SU-DHL-6 (cell line): ENCODE measurements around the gene TCL1A.

Experiments
- H2AFZ ChIP-seq: fragments of 200-600 bp; sonication (generic); 2 replicates; pipeline ENCODE4 v1.6.1; 2014; ENCODE audit warnings: low read depth, mild to moderate bottlenecking, moderate library complexity, mixed read lengths, antibody characterized with exemption, low read length; ENCODE audit not compliant: severe bottlenecking
- H3F3A ChIP-seq: fragments of 200-600 bp; shearing (Covaris generic); 2 replicates; pipeline ENCODE4 v1.6.0; 2016; ENCODE audit warnings: antibody characterized with exemption, mild to moderate bottlenecking; ENCODE audit not compliant: insufficient read depth
- H3K27ac ChIP-seq: fragments of 200-600 bp; sonication (generic); 2 replicates; pipeline ENCODE4 v1.5.1; 2016; ENCODE audit warnings: low read depth, mild to moderate bottlenecking, low read length, moderate library complexity, mixed read lengths
- H3K27me3 ChIP-seq: fragments of 200-600 bp; sonication (generic), shearing (Covaris generic); 2 replicates; pipeline ENCODE4 v1.6.0; 2014; ENCODE audit warnings: mild to moderate bottlenecking, low read length
- H3K36me3 ChIP-seq: fragments of 200-600 bp; sonication (generic); 2 replicates; pipeline ENCODE4 v1.6.1; 2014; ENCODE audit warnings: mild to moderate bottlenecking, low read length, mixed read lengths
- H3K4me2 ChIP-seq: fragments of 300-600, 200-600 bp; shearing (Covaris generic), sonication (generic); 2 replicates; pipeline ENCODE4 v1.6.0; 2014; ENCODE audit warnings: low read length, low read depth, mild to moderate bottlenecking; ENCODE audit not compliant: poor library complexity, severe bottlenecking
- H3K4me3 ChIP-seq: fragments of 200-600 bp; sonication (generic); 2 replicates; pipeline ENCODE4 v1.5.1; 2014; ENCODE audit warnings: antibody characterized with exemption, low read length, mild to moderate bottlenecking, mixed read lengths; ENCODE audit not compliant: insufficient read depth, poor library complexity, severe bottlenecking
- H3K79me2 ChIP-seq: fragments of 200-600 bp; sonication (generic); 2 replicates; pipeline ENCODE4 v1.6.1; 2014; ENCODE audit warnings: mild to moderate bottlenecking, low read length, moderate library complexity; ENCODE audit not compliant: insufficient read depth
- H3K9ac ChIP-seq: fragments of 200-600 bp; sonication (generic); 2 replicates; pipeline ENCODE4 v1.7.0; 2014; ENCODE audit warnings: mild to moderate bottlenecking, low read length
- H3K9me2 ChIP-seq: fragments of 200-600 bp; sonication (generic); replicated peaks from 2 replicates; pipeline ENCODE4 v1.6.1; 2014; ENCODE audit warnings: low read length; ENCODE audit not compliant: insufficient read depth
- H3K9me3 ChIP-seq: fragments of 200-600 bp; sonication (generic); 2 replicates; pipeline ENCODE4 v1.6.1; 2014; ENCODE audit warnings: low read length, mixed read lengths; ENCODE audit not compliant: insufficient read depth
- H4K20me1 ChIP-seq: fragments of 200-600 bp; sonication (generic); 2 replicates; pipeline ENCODE4 v1.6.1; 2014; ENCODE audit warnings: low read depth, mild to moderate bottlenecking, antibody characterized with exemption, low read length, moderate library complexity, mixed read lengths
- EZH2phosphoT487 ChIP-seq: fragments of 200-600 bp; sonication (generic), shearing (Covaris generic); conservative IDR thresholded peaks from 2 replicates; pipeline ENCODE4 v1.6.1; 2018; ENCODE audit warnings: mild to moderate bottlenecking, antibody characterized with exemption, low read length, moderate library complexity, mixed read lengths
- TF ChIP-seq, protein P1 (sequence below): fragments of 200-600 bp; sonication (generic); IDR thresholded peaks from one replicate; pipeline ENCODE4 v1.5.1; 2017; ENCODE audit warnings: antibody characterized with exemption, mild to moderate bottlenecking, low read length, moderate library complexity; ENCODE audit not compliant: insufficient read depth, poor library complexity, severe bottlenecking

Gene TCL1A

DNA sequence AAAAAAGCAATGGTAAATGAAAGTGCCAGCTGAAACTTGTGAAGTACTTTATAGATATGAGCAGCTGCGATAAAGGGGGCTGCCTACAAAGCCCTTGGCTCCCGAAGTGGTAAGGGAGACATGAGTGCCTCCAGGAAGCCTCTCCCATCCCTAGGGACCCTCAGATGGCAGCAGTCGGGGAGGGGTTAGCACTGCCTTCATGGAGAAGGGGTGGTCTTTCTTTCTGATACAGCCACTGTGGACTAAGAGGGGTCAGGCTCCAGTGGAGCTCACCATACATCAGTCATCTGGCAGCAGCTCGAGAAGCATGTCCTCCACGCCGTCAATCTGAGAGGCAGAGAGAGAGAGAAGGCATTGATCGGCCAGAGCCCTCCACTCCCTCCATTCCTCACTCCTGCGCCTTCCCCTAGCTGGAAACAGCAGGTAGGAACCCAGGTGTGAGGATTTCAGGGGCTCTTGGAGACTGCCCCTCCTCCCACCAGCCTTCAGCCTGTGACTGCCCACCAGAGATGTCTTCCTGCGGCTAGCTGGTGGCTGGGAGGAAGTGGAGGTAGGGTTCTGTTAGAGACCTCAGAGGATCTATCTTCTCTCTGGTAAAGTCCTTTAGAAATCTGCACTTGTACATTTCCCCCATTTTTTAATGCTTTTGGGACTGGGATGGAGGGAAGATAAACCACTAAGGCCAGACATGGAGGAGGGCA is 2.3 kb downstream of the TCL1A start:
- Histone ChIP-seq H3K4me2 (peak overlapping the region; percentile 100), H4K20me1 (no peaks in the 10 kb centered on the region), H3K9me2 (no peaks in the 10 kb centered on the region), H3K79me2 (peaks cover 20% of the 10 kb centered on the region), H3K27me3 (no peaks in the 10 kb centered on the region), H3K27ac (peak overlapping the region; percentile 80), H2AFZ (no peak overlapping the region), H3F3A (peaks cover 14% of the 10 kb centered on the region), H3K9me3 (no peaks in the 10 kb centered on the region), H3K36me3 (no peaks in the 10 kb centered on the region), H3K9ac (peak overlapping the region; percentile 98), H3K4me3 (peak overlapping the region; percentile 97)
- no peak for TF ChIP-seq EZH2phosphoT487
- TF ChIP-seq, protein P1, sequence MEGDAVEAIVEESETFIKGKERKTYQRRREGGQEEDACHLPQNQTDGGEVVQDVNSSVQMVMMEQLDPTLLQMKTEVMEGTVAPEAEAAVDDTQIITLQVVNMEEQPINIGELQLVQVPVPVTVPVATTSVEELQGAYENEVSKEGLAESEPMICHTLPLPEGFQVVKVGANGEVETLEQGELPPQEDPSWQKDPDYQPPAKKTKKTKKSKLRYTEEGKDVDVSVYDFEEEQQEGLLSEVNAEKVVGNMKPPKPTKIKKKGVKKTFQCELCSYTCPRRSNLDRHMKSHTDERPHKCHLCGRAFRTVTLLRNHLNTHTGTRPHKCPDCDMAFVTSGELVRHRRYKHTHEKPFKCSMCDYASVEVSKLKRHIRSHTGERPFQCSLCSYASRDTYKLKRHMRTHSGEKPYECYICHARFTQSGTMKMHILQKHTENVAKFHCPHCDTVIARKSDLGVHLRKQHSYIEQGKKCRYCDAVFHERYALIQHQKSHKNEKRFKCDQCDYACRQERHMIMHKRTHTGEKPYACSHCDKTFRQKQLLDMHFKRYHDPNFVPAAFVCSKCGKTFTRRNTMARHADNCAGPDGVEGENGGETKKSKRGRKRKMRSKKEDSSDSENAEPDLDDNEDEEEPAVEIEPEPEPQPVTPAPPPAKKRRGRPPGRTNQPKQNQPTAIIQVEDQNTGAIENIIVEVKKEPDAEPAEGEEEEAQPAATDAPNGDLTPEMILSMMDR = no peak

DNA sequence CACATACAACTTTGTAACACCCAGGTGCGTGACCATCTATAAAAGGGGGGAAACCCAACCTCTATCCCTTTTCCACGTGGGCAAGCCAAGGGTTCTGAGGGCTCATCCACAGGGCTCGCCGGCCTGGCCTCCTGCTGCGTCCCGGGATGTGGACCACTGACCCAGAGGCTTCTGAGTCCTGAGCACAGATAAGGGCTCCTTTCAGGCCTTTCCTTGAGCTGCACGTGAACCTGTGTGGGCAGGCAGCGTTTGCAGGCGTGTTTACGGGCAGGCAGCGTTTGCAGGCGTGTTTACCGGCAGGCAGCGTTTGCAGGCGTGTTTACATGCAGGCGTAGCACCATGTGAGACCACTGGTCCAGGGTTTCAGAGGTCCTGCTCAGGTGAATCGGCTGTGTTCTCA is 3.8 kb downstream of the TCL1A start:
- Histone ChIP-seq H3K9ac (no peak overlapping the region), H2AFZ (no peak overlapping the region), H3K27ac (no peak overlapping the region), H4K20me1 (no peaks in the 10 kb centered on the region), H3K9me2 (no peaks in the 10 kb centered on the region), H3K36me3 (no peaks in the 10 kb centered on the region), H3K4me3 (no peak overlapping the region), H3K4me2 (no peak overlapping the region), H3K27me3 (no peaks in the 10 kb centered on the region), H3K79me2 (peaks cover 20% of the 10 kb centered on the region), H3K9me3 (no peaks in the 10 kb centered on the region), H3F3A (peaks cover 17% of the 10 kb centered on the region)
- TF ChIP-seq EZH2phosphoT487 = no peak
- TF ChIP-seq, protein P1 = no peak

DNA sequence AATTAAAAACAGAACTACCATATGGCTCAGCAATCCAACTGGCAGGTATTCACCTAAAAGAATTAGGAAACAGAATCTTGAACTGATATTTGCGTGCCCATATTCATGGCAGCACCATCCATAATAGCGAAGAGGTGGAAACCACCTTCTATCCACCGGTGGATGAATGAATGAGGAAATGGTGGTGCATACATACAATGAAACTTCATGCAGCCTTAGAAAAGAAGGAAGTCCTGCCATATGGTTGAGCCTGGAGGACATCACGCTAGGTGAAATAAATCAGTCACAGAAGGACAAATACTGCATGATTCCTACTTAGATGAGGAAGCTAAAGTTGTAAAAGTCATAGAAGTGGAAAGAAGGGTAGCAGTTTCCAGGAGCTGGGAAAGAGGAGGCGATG is 6.6 kb downstream of the TCL1A start:
- no peaks in the 10 kb centered on the region for H3K36me3 ChIP-seq
- no peak overlapping the region for H2AFZ ChIP-seq

More for the DNA sequence above, 6.6 kb downstream of the TCL1A start:
- Histone ChIP-seq H3K9me3 (no peaks in the 10 kb centered on the region), H3K79me2 (peaks cover 4% of the 10 kb centered on the region; the same call in 1 of the 2 replicates), H3K9ac (no peak overlapping the region), H3K4me2 (no peak overlapping the region), H3K9me2 (no peaks in the 10 kb centered on the region), H4K20me1 (no peaks in the 10 kb centered on the region), H3F3A (peaks cover 35% of the 10 kb centered on the region), H3K27ac (peak overlapping the region; percentile 3; the same call in 1 of the 2 replicates), H3K27me3 (no peaks in the 10 kb centered on the region), H3K4me3 (no peak overlapping the region)
- TF ChIP-seq, protein P1 = no peak
- no peak for TF ChIP-seq EZH2phosphoT487
